ENCODE measurements around the gene UPK3B. TPM values are rescaled to one million over a fixed set of nuclear protein-coding genes. Genes with fewer than 3 reads are reported as not detected.

Gene UPK3B
- total and polyA plus RNA-seq, 10 of the 15 experiments (the other 5 are each of a cell fraction or from before 2014, with no cell fraction given): 0.16 to 0.72 (median 0.27) TPM; not detected in 5

DNA sequence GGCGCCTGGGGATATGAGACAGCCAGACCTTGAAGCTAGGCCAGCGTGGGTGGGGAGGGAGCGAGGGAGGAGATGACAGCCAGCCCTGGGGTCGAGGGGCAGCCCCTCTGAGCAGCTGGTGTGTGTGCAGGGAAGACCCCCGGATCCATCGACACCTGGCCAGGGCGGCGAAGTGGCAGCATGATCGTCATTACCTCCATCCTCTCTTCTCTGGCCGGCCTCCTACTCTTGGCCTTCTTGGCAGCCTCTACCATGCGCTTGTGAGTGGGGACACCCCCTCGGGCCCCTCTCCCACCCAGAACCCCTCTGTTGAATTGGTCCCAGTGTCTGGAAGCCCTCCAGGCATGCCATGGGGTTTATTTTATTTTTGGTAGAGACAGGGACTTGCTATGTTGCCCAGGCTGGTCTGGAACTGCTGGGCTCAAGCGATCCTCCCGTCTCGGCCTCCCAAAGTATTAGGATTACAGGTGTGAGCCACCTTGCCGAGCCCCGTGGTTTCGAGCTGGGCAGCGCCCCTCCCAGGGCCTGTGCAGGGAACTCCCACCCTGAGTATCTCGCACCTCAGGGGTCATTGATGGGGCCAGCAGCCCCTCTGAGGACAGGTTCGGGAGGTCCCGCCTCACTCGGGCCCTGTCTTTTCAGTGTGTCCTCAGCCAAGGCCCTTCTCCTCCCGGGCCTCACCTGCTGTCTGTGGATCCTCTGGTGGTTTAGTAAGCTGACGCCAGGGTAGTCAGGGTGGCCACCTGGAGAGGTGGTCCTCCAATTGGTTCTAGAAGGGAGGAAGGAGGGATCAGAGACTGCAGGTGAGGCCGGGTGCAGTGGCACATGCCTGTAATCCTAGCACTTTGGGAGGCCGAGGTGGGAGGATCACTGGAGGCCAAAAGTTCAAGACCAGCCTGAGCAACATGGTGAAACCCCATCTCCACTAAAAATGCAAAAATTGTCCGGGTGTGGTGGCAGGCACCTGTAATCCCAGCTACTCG lies 3.8 kb downstream of the UPK3B start:
- SMC1A ChIA-PET (ENCODE audit: uncharacterized antibody, unreplicated experiment): no interaction called here
- no peaks in the 10 kb centered on the region for H3K27me3 ChIP-seq (replicated peaks in 1 of 2; ENCODE audit: control insufficient read depth in 2 of 2, insufficient read depth in 2 of 2, low read length in 1 of 2)
- ATAC-seq (no peak), FAIRE-seq (no peak), DNase-seq (ENCODE audit: low read depth, low spot score) (no peak)
- RAD21 ChIA-PET (ENCODE audit: unreplicated experiment): interaction anchor here (0.5 kb wide), 1 partner anchor 78 kb away, joined by 3 read pairs; no protein-coding TSS in a partner anchor
- no peaks in the 10 kb centered on the region for H3K36me3 ChIP-seq (ENCODE audit: control insufficient read depth in 2 of 2, insufficient read depth in 2 of 2, low read length in 1 of 2)
- no peak overlapping the region for H3K9ac ChIP-seq (ENCODE audit: control insufficient read depth, insufficient read depth, low read length)
- intact Hi-C loops (cut with micrococcal nuclease; ENCODE audit: unreplicated experiment): no loop called here
- H3K4me1 ChIP-seq (ENCODE audit: control insufficient read depth, insufficient read depth, low read length): no peaks in the 10 kb centered on the region
- H3K79me2 ChIP-seq (ENCODE audit: control insufficient read depth, insufficient read depth, low read length): no peaks in the 10 kb centered on the region
- no peak overlapping the region for H3K4me2 ChIP-seq (ENCODE audit: control insufficient read depth, insufficient read depth)
- H3K27ac ChIP-seq (ENCODE audit: control insufficient read depth, insufficient read depth): no peak overlapping the region
- POLR2A ChIA-PET: no interaction called here
- WGBS (ENCODE audit: insufficient coverage, insufficient replicate concordance, low lambda C conversion rate, missing lambda C conversion rate): 60% methylated on average over 22 of the region's 29 CpGs
- in situ Hi-C loops (cut with MboI): loop anchor here (25.0 kb wide), 1 partner anchor 498 kb away; no protein-coding TSS in a partner anchor
- BruUV-seq (replicated peaks): no TSS peak
- H2AFZ ChIP-seq (ENCODE audit: control insufficient read depth, low read depth, low read length): no peak overlapping the region
- no peak overlapping the region for H3K4me3 ChIP-seq
- CTCF ChIA-PET: interaction anchor here (0.6 kb wide), 2 partner anchors 77 to 129 kb away, joined by 3 to 4 read pairs; no protein-coding TSS in a partner anchor
- no peaks in the 10 kb centered on the region for H4K20me1 ChIP-seq (ENCODE audit: control insufficient read depth, insufficient read depth)
- no peaks in the 10 kb centered on the region for H3K9me3 ChIP-seq (replicated peaks; ENCODE audit: control insufficient read depth, insufficient read depth, low read length)
- TF ChIP-seq MTA3 (IDR thresholded peaks at IDR 0.05; ENCODE audit: borderline replicate concordance, low read length) (no peak), NBN (IDR thresholded peaks at IDR 0.05) (no peak), NFXL1 (IDR thresholded peaks at IDR 0.05; ENCODE audit: borderline replicate concordance) (no peak)
- TF ChIP-seq, protein P1, sequence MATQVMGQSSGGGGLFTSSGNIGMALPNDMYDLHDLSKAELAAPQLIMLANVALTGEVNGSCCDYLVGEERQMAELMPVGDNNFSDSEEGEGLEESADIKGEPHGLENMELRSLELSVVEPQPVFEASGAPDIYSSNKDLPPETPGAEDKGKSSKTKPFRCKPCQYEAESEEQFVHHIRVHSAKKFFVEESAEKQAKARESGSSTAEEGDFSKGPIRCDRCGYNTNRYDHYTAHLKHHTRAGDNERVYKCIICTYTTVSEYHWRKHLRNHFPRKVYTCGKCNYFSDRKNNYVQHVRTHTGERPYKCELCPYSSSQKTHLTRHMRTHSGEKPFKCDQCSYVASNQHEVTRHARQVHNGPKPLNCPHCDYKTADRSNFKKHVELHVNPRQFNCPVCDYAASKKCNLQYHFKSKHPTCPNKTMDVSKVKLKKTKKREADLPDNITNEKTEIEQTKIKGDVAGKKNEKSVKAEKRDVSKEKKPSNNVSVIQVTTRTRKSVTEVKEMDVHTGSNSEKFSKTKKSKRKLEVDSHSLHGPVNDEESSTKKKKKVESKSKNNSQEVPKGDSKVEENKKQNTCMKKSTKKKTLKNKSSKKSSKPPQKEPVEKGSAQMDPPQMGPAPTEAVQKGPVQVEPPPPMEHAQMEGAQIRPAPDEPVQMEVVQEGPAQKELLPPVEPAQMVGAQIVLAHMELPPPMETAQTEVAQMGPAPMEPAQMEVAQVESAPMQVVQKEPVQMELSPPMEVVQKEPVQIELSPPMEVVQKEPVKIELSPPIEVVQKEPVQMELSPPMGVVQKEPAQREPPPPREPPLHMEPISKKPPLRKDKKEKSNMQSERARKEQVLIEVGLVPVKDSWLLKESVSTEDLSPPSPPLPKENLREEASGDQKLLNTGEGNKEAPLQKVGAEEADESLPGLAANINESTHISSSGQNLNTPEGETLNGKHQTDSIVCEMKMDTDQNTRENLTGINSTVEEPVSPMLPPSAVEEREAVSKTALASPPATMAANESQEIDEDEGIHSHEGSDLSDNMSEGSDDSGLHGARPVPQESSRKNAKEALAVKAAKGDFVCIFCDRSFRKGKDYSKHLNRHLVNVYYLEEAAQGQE (IDR thresholded peaks at IDR 0.05; ENCODE audit: low read depth, low read length): no peak

Data from GM12878 (cell line).